GM21528 (cell line): ENCODE measurements around the gene USP35.
"Not testable (repeated sequence)": the region's sequence is repeated elsewhere in the genome, so short reads cannot be mapped to it uniquely, and the experiment has no call there.

Source experiments
- ATAC-seq: cut with Tn5 transposase; IDR thresholded peaks from one replicate; pipeline ENCODE4 v1.9.1; 2021; ENCODE audit warnings: mild to moderate bottlenecking, moderate library complexity; ENCODE audit not compliant: unreplicated experiment, low FRiP score

Gene USP35

DNA sequence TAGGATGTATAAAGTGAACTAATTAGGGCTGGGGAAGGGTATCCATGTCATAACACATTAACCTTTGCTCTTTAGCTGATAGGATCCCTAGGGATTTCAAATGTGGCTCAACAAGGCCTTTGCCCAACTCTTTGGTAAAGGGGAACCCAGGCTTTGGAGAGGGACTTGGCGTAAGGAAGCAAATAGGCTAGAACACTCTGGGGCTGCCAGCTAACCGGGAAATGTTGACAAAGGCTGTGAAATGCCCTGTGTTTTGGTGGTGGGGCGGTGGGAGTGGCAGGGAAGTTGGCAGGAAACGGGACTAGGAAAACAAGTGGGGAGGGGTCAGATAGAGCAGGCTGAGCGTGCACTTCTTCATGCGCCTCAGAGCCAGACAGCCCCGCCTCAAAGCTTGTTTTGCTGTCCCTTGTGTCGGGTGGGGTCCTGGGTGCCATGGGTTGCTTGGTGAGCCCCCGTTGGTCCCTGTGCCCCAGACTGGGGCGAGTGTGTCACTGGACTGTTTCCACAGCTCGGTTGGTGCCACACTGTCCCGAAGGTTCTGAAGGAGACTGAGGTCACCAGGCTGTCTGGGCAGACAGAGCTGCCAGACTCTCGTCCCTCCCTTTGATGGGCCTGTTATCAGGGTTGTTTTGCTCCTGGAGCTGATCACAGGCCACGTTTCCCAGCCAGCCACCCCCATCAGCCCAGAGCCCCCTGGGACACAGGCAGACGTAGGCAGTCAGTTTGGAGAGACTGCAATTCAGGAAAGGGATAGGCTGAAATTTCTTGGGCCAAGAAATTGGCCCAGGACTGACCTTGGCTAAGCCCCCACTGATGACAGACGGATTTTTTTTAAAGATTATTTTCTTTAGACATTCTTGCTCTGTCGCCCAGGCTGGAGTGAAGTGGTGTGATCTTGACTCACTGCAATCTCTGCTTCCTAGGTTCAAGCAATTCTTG is 19.9 kb upstream of the USP35 start:
- ATAC-seq, result no peak

GRCh38 chr11:78170413-78170812 is 18.3 kb upstream of the USP35 start:
- no peak for ATAC-seq

DNA sequence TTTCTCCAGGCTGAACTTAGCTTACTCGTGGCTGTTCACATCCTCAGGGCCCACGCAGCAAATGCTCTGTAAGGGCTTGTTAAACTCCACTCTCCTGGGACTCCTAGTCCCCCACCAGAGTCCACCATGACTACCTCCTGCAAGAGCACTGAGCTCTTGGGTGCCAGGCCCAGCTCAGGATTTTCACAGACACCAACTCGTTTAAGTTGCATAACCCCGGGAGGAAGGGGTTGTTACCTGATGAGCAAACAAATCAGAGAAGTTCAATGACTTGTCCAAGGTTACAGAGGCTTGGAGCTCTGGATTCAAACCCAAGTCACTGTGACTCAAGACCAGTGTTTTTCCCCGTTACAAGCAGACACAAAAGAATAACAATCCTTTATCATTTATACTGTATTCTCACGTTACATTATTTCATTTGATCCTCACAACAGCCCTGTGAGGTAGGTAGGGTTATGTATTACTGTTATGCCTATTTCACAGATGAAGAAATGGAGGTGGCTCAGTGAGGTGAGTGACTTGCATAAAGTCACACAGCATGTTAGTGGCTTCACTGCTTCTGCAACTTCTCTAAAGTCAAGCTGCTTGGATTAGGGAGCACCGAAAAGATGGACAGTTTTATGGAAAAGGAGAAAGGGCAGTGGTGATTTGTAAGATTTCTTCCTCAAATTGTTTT is 17.7 kb upstream of the USP35 start:
- no peak for ATAC-seq

GRCh38 chr11:78171951-78172350 is 16.8 kb upstream of the USP35 start:
- ATAC-seq, result no peak

DNA sequence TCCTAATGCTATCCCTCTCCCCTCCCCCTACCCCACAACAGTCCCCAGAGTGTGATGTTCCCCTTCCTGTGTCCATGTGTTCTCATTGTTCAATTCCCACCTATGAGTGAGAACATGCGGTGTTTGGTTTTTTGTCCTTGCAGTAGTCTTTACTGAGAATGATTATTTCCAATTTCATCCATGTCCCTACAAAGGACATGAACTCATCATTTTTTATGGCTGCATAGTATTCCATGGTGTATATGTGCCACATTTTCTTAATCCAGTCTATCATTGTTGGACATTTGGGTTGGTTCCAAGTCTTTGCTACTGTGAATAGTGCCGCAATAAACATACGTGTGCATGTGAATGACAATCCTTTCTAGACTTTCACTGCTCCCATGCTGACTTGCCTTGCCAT is 12.9 kb upstream of the USP35 start:
- ATAC-seq, result not testable (repeated sequence)

DNA sequence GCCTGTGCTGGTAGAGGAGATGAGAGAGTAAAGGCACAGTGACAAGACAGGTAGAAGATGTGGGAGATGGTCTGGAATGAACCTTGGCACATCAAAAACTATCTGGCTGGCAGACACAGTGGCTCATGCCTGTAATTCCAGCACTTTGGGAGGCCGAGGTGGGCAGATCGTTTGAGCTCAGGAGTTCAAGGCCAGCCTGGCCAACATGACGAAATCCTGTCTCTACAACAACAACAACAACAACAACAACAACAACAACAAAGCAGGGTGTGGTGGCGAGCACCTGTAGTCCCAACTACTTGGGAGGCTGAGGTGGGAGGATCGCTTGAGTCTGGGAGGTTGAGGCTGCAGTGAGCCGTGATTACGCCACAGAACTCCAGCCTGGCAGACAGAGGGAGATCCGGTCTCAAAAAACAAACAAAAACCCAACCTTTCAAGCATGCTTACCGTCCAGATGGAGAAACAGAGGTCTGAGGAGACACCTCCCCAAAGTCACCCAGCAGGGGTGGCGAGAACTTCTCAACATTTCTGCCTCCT is 12.0 kb upstream of the USP35 start:
- ATAC-seq, result no peak

DNA sequence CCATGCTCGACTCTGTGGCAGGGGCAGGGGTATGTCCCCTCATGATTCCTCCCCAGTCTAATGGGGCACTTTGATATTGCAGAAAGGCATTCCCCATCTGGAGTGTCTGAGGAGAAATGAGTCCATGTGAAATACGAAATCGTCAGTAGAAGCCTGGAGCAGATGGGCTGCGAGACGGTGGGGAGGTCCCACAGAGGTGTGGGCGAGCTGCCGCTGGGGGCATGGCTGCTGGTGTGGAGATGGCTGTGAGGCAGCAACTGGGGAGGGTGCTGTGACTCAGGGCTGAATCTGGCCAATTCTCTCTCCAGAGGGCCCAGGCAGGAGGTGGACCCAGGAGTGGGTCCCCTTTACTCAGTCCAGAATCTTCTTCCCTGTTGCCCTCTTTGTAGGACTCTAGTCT is 11.5 kb upstream of the USP35 start:
- ATAC-seq, result no peak

- ATAC-seq, result no peak
Observed at GRCh38 chr11:78179459-78180071, 9.2 kb upstream of the USP35 start.

- no peak for ATAC-seq
Observed at GRCh38 chr11:78180751-78181150, 8.0 kb upstream of the USP35 start.

- no peak for ATAC-seq
Observed at GRCh38 chr11:78181185-78181584, 7.5 kb upstream of the USP35 start.

DNA sequence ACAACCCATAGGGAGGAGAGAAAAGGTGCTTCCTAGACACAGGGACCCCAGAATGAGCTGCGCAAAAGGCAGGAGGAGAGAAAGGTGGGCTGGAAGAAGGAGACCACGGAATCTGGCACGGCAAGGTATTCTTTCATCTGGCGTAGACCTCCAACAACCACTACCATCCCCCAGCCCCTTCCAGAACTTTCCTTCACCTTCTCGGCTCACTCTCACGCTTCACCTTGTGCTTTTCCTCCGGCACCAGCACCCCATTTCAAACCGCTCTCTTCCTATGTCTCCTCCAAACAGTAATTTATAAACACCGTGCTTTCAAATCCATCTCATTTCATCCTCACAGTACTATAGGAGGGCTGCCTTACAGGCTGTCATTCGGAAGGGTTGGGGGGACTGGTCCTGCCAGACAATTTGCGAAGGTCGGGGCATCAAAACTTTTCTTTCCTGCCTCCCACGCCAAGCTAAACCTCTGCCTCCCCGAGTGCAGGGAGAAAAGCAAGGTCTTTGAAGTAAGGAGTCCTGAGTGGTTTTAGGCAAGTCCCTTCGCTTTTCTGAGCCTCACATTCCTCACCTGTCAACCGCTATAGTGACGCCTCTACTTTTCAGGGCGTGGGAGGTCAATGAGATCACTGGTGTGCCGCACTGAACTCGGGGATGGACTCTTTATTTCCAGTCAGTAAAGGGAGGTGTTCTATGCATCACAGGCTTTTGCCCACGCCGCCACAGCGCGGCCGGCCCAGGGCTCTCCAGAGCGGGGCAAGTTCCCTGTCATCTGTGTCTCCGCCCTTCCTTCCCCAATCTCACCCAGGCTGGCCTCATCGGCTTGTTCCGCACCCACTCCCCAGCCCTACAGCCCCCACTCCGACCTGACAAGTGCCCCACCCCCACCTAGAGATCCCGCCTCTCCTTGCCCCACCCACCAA is 1.1 kb upstream of the USP35 start:
- ATAC-seq, result peak; percentile 30

DNA sequence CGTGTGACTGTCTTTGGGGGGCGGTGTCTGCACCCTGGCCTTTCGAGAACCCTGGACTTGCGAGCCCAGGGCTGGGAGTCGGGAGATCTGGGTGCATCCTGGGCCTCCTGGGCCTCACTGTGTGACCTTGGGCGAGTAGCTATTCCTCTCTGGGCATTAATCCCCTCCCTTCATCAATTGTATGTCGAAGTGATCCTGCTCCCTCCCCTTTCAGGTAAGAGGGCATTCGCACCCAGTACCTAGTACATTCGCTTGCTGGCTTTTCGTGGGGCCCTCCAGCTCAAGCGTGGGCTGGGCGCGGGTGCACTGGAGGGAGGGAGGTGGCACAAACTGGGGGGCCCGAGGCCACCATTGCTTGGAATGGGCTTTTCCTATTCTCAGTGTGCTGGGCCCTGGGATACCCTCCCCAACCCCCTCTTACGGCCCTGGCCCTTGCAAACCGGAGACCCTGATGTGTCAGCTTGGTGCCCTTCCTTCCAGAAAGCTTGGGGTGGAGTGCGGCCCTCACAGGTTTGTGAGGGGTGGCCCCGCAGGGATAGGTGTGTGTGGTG is 530 bp downstream of the USP35 start:
- ATAC-seq, result no peak

- ATAC-seq, result no peak
Observed at GRCh38 chr11:78189851-78190250, 1.1 kb downstream of the USP35 start.

DNA sequence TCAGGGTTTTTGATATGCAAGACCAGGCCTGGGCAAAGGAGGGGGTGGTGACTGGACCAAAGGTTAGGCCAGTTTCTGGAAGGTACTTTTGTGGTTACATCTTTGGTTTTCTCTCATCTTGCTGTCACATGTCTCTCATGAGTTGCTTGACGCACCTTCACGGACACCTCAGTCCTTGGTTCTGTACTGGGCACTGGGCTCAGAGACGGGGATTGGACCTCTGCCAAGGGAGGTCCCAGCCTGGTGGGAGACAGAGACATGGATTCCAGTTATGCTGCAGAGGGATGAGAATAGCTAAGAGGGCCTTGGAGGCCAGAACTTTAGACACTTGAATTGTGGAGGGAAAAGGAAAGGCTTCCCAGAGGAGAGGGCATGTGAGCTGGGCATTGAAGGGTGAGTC is 1.7 kb downstream of the USP35 start:
- no peak for ATAC-seq

GRCh38 chr11:78190871-78191538 is 2.3 kb downstream of the USP35 start:
- ATAC-seq, result no peak

DNA sequence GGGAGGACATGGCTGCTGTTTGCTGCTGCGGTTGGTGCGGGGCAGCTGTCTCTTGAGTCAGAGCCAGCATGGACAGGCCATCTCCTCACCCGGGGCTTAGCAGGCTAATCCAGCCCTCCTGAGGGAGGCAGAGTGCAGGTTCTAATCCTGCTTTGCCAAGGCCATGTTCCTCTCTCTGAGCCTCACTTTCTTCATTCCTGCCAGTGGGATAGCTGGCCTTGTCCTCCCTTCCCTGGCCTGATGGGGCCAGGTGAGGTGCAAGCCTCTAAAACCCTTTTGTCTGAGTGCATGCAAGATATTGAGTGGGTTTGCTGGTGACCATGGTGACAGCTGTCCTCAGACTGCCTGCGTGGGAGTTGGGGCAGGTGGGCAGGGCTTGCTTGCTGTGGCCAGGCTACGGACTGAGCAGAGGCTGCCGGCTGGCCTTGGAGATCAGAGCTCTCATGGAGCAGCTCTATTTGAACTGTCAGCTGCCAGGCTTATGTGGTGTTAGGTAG is 3.6 kb downstream of the USP35 start:
- no peak for ATAC-seq

- no peak for ATAC-seq
Observed at GRCh38 chr11:78192911-78193351, 4.2 kb downstream of the USP35 start.

DNA sequence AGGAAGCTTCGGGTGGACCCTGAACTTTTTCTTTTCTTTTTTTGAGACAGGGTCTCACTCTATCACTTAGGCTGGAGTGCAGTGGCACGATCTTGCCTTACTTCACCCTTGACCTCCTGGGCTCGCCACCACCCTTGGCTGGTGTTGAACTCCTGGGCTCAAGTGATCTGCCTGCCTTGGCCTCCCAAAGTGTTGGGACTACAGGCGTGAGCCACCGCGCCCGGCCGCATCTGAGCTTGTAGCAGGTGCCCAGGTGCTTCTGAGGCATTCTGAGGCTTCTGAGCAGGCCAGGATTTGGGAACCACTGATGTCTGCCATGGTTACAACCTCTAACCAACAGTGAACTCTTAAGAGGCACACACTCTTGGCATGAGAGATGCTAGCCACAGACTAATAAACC is 5.1 kb downstream of the USP35 start:
- no peak for ATAC-seq

DNA sequence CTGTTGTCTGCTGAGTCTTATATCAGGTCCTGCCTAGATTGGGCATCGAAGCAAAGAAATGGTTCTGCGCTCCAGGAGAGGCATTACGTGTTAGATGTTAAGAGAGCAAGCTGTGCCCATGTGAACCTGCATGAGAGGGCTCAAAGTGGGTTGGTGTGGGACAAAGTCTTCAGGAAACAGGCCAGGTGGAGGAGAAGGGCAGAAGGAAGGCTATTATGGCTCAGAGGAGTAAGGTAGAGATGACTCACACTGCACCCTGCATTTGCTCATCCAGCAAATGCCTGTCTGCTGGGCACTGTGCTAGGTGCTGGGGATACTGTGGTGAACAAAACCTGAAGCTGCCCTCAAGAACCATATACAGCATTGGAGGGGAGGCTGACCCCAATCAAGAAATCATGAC is 5.8 kb downstream of the USP35 start:
- ATAC-seq, result no peak
